ENCODE results near the gene CPTP.
"Not testable (repeated sequence)": the region's sequence is repeated elsewhere in the genome, so short reads cannot be mapped to it uniquely, and the experiment has no call there.

Gene CPTP

DNA sequence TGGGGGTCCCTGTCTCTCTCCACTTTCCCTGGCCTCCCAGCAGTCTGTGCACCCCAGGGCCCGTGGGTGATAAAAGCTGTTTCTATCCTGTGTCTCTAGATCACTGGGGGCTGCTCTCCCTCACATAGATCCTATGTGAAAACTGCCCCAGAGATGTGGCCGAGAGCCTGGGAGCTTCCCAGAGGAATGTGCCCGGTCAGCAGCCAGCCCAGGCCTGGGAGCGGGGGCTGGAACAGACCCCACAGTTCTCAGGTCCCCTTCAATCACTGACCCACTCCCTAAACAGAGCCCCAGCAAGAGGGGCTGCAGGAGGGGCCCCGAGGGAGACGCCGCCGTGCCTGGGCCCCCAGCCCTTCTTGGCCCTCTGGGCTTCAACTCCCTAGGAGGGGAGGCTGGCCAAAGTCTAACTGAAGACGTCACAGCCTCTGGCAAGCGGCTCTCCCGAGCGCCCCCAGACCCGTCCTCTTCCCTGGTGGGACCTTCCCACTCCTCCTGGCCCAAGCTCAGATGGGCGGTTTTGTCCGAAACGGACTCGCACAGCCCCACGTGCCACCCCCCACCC lies 33.4 kb downstream of the CPTP start:
- ATAC-seq (replicated peaks) (no peak), DNase-seq (no peak)
- no peak overlapping the region for H3K27ac Mint-ChIP-seq
- H3K9me3 Mint-ChIP-seq = no peaks in the 10 kb centered on the region
- peaks cover 10 to 38% of the 10 kb centered on the region in 2 donors for H3K4me1 Mint-ChIP-seq
- no peaks in the 10 kb centered on the region for H3K36me3 Mint-ChIP-seq
- peaks cover 52 to 72% of the 10 kb centered on the region in 2 donors for H3K27me3 Mint-ChIP-seq
- no peak overlapping the region for H3K4me3 Mint-ChIP-seq

DNA sequence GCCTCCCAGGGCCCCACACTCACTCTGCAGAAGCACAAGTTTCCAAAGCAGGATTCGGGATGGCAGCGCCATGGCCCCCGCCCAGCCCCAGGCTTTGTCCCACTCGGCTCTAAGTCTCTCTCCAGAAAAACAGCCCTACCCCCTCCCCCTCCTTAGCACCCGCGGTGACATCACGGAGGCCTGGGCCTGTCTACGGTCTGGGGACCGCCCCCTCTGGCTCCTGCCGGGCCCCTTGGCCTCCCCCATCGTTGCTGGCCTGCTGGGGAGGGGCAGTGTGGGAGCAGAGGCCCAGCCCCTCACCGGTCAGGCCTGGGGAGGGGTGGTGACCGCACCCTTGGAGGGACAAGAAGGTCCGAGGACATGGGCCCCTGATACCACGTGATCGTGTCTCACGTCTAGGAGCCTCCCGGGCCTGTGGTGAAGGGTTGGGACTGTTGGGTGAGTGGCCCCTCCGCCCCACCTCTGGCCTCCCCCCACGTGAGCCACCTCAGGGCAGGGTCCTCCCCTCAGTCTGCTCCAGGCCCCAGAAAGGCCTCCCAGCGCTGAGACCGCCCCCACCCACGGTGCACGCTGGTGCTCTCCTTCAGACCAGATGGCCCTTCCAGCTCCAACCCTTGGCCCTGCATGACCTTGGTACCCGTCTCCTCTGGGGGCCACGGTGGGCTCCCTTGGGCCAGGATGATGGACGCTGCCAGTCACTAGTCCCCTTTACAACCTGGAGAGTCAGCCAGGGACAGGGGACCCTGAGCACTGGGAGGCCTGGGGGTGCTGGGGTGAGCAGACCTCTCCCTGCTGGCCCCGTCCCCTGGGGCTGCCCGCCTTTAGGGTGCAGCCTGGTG lies 34.0 kb downstream of the CPTP start, which contains the start of gene MXRA8:
Gene MXRA8, minus strand, starts transcription at position 123 of the 839 bp plus-strand sequence. Its CDS starts 51 bp downstream, at position 72.
- Mint-ChIP-seq H3K4me3 (no peak within 1 kb of the TSS), H3K27me3 (peaks cover 45 to 65% of the 10 kb centered on the region in 2 donors), H3K4me1 (peaks cover 4 to 31% of the 10 kb centered on the region in 2 donors), H3K36me3 (no peaks in the 10 kb centered on the region), H3K27ac (peak within 1 kb of the TSS; percentile 81), H3K9me3 (no peaks in the 10 kb centered on the region)
- ATAC-seq (replicated peaks) (peak in 1 of 2 donors; percentile 25), DNase-seq (no peak)

DNA sequence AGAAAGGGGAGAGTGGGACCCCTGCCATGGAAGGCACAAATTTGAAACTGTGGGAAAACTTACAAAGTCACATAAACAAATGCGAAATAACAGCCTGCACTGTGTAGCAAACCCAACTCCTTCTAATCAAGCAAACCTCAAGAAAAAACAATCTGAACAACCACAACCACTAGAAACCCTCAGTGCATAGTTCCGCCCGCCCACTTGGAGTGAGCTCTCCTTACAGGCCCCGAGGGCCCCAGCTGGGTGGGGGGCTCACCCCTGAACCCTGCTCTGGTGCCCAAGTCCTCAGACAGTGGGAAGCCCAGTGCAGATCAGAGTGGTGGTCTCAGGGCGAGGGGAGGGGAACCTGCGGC lies 34.7 kb downstream of the CPTP start:
- H3K27me3 Mint-ChIP-seq = peaks cover 40 to 58% of the 10 kb centered on the region in 2 donors
- H3K9me3 Mint-ChIP-seq = no peaks in the 10 kb centered on the region
- ATAC-seq (replicated peaks) (peak in 1 of 2 donors; percentile 37), DNase-seq (no peak)
- no peak overlapping the region for H3K4me3 Mint-ChIP-seq
- H3K36me3 Mint-ChIP-seq = no peaks in the 10 kb centered on the region
- peaks cover 3 to 25% of the 10 kb centered on the region in 2 donors for H3K4me1 Mint-ChIP-seq
- H3K27ac Mint-ChIP-seq = no peak overlapping the region

DNA sequence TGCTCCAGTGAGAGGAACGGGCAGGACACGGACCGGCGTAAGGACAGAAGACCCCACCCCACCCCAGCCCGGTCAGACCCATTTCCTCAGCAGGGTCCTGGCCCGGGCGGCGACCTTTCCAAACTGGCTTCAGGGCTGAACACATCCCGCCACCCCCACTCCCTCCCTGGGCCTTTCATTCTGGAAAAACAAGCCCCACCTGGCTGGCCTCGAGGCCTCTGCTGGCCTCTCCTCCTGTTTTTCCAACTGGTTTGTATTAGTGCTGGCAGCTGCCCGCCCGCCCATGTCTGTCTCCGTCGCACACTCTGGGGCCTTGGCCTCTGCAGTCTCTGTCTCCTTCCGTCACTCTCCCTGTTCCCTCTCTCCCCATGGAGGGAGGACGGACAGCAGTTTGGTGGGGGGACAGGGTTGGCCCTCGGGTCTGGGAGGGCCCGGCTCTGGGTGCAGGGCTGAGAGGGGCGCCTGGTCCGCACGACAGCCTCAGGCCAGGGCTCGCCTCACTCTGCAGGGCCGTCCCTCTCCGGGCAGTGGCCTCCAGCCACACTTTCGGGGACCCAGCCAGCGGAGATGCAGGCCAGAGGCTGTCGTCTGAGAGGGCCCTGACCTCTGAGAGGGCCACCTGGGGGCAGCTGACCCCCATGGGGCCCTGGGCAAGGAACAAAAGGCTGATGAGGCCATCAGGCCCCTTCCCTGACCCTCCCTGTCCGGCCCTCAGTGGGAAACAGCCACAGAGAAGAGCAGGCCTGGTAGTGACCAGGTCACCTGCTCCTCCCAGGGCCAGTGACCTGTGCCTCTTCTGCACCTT lies 35.3 kb downstream of the CPTP start:
- H3K27me3 Mint-ChIP-seq = peaks cover 39 to 53% of the 10 kb centered on the region in 2 donors
- DNase-seq (no peak), ATAC-seq (replicated peaks) (no peak)
- H3K4me1 Mint-ChIP-seq = peaks cover 3 to 20% of the 10 kb centered on the region in 2 donors
- no peaks in the 10 kb centered on the region for H3K36me3 Mint-ChIP-seq
- H3K27ac Mint-ChIP-seq = no peak overlapping the region
- no peaks in the 10 kb centered on the region for H3K9me3 Mint-ChIP-seq
- no peak overlapping the region for H3K4me3 Mint-ChIP-seq

DNA sequence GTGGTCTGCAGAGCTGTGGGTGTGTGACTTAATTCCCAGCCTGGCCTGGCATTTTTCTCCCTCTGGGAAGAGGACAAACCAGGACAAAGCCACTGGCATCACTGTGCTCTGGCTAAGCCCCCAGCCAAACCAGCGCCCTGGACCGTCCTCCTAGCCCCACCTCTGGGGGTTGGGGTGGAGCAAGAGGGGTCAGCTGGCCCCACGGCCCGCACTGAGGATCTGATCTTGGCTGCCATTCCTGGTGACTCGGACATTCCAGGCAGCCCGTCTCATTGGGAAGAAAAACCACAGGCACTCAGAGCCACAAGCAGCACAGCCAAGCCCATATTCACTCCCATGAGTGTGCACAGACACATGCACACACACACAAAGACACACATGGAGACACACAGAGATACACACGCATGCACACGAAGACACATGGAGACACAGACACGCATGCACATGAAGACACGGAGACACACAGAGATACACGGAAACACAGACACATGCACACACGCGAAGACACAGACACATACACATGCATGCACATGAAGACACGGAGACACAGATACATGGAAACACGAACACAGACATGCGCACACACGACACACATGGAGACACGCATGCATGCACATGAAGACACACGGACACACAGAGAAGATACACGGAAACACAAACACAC lies 36.0 kb downstream of the CPTP start:
- no peak overlapping the region for H3K4me3 Mint-ChIP-seq
- ATAC-seq (replicated peaks) (no peak), DNase-seq (no peak)
- no peaks in the 10 kb centered on the region for H3K36me3 Mint-ChIP-seq
- peaks cover 39 to 51% of the 10 kb centered on the region in 2 donors for H3K27me3 Mint-ChIP-seq
- no peaks in the 10 kb centered on the region for H3K9me3 Mint-ChIP-seq
- H3K4me1 Mint-ChIP-seq = peaks cover 3 to 17% of the 10 kb centered on the region in 2 donors
- no peak overlapping the region for H3K27ac Mint-ChIP-seq

DNA sequence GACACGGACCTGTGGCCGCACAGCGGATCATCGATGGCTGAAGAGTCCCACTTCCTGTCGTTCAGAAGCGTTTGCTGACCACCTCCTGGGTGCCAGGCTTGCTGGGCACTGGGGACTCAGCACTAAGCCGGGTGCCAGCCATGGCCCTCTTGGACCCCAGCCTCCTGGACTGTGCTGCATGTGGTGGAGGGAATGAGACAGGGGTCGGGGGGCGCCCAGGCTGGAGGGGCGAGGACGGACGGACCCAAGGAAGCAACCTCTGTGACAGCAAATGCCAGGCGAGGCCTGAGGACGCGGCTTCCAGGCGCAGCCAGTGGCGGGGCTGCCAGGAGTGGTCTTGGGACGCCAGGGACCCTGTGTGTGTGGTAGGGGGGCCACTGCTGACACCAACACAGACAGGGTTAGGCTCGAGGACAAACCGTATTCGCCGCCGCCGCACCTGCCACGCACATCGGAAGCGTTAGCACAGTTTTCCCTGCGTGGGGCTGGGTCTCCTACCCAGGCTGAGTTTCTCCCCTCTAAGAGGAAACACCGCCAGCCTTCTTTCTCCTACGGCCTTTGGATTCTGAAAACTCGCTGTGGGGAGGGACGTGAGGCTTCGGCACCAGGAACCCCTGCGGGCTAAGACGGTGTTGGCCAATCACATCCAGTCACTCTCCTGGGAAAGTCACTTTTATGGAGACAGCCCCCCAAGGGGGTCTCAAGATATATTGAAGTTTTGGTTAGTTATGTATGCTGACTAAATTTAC lies 36.8 kb downstream of the CPTP start:
- H3K27me3 Mint-ChIP-seq = peaks cover 39 to 51% of the 10 kb centered on the region in 2 donors
- no peak for ATAC-seq (replicated peaks)
- no peak overlapping the region for H3K27ac Mint-ChIP-seq

DNA sequence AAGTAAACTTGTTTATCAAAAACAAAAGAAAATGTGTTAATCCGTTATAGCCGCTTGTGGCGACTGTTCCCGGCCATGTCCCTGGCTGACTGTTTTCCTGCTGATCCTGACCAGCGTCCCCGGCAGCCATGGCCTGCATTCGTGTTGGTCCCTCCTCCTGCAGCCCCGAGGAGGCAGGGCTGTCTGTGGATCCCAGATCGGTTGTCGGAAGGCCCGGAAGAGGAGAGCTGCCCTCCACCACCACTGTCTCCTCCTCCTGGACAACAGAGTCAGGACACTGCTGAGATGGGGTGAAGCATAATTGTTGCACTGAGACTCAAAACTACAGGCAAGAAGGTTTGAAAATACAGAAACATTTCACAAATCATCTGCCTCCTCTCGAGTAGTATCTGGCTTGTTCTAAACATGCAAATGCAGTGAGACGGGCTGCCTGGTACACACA lies 37.4 kb downstream of the CPTP start:
- Mint-ChIP-seq H3K27ac (peak overlapping the region; percentile 20), H3K4me3 (no peak overlapping the region), H3K4me1 (peaks cover 3 to 17% of the 10 kb centered on the region in 2 donors), H3K9me3 (no peaks in the 10 kb centered on the region), H3K36me3 (no peaks in the 10 kb centered on the region), H3K27me3 (peaks cover 39 to 46% of the 10 kb centered on the region in 2 donors)
- DNase-seq (no peak), ATAC-seq (replicated peaks) (no peak)

More for the DNA sequence above, 36.8 kb downstream of the CPTP start:
- peaks cover 3 to 17% of the 10 kb centered on the region in 2 donors for H3K4me1 Mint-ChIP-seq
- H3K4me3 Mint-ChIP-seq = no peak overlapping the region
- H3K36me3 Mint-ChIP-seq = no peaks in the 10 kb centered on the region
- H3K9me3 Mint-ChIP-seq = no peaks in the 10 kb centered on the region
- DNase-seq = no peak

DNA sequence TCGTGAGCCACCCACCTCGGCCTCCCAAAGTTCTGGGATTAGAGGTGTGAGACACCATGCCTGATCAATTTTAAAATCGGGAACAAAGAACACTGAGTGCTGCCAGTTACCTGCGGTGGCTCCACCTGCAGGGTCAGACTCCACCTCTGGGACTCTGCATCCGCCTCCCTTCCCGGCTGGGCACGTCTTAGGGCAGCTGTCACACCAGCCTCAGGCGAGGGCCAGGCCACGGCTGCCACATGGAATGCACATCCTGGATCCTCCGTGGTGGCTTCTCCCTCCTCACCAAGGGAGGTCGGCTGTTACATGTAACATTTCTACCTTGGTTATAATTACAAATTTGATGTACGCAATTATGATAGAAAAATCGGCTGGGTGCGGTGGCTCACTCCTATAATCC lies 39.7 kb downstream of the CPTP start:
- H3K4me1 Mint-ChIP-seq = peaks cover 2 to 3% of the 10 kb centered on the region in 2 donors
- no peak overlapping the region for H3K4me3 Mint-ChIP-seq
- H3K9me3 Mint-ChIP-seq = no peaks in the 10 kb centered on the region
- ATAC-seq (replicated peaks) (no peak), DNase-seq (no peak)
- H3K27ac Mint-ChIP-seq = no peak overlapping the region
- no peaks in the 10 kb centered on the region for H3K36me3 Mint-ChIP-seq
- peaks cover 17 to 23% of the 10 kb centered on the region in 2 donors for H3K27me3 Mint-ChIP-seq

DNA sequence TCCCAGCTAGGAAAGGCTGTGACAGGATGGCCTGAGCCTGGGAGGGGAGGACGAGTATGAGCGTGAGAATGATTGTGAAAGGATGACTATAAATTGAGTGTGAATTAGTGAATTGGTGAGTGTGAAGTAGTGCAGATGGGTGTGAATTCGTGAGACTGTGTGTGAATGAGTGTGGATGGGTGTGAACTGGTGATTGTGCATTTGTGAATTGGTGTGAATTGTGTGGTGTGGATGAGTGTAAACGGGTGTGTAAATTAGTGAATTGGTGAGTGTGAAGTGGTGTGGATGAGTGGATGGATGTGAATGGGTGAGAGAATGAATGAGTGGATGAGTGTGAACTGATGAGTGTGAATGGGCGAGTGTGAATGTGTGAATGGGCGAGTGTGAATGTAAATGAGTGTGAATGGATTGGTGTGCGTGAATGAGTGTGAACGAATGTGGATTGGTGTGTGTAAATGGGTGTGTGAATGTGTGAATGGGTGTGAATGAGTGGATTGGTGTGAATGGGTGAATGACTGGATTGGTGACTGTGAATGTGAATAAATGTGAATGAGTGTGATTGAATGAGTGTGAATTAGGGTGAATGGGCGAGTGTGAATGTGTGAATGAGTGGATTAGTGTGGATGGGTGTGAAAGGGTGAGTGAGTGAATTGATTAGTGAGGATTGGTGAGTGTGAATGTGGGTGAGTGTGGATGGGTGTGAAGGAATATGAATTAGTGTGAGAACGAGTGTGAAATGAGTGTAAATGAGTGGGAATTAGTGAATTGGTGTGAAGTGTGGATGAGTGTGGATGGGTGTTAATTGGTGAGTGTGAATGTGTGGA lies 41.5 kb downstream of the CPTP start:
- Mint-ChIP-seq H3K27ac (no peak overlapping the region), H3K4me1 (no peaks in the 10 kb centered on the region), H3K36me3 (no peaks in the 10 kb centered on the region), H3K4me3 (no peak overlapping the region), H3K9me3 (no peaks in the 10 kb centered on the region), H3K27me3 (peaks cover 5 to 8% of the 10 kb centered on the region in 2 donors)
- no peak for ATAC-seq (replicated peaks)
- no peak for DNase-seq

DNA sequence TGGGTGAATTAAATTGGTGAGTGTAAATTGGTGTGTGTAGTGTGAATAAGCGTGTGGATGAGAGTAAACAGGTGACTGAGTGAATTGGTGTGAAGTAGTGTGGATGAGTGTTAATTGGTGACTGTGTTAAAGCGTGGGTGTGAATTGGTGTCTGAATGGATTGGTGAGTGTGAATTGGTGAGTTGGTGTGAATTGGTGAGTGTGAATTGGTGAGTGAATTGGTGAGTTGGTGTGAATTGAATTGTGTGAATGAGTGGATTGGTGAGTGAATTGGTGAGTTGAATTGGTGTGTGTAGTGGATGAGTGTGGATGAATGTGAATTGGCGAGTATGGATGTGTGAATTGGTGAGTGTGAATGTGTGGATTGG lies 42.1 kb downstream of the CPTP start:
- ATAC-seq (replicated peaks) = no peak

DNA sequence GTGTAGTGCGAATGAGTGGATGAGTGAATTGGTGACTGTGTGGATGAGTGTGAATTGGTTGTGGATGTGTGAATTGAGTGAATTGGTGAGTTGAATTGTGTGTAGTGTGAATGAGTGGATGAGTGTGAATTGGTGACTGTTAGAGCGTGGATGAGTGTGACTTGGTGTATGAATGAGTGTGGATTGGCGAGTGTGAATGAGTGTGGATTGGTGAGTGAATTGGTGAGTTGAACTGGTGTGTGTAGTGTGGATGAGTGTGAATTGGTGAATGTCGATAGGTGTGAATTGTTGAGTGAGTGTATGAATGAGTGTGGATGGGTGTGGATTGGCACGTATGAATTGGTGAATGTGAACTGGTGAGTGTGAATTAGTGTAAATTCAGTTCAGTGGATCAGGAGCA lies 42.7 kb downstream of the CPTP start:
- Mint-ChIP-seq H3K27me3 (peaks cover 0 to 1% of the 10 kb centered on the region in 2 donors), H3K9me3 (no peaks in the 10 kb centered on the region), H3K36me3 (no peaks in the 10 kb centered on the region), H3K27ac (no peak overlapping the region), H3K4me1 (peaks cover 2 to 7% of the 10 kb centered on the region in 2 donors), H3K4me3 (no peak overlapping the region)
- ATAC-seq (replicated peaks) (no peak), DNase-seq (no peak)

More for the DNA sequence above, 42.1 kb downstream of the CPTP start:
- Mint-ChIP-seq H3K27me3 (peaks cover 3 to 6% of the 10 kb centered on the region in 2 donors), H3K4me1 (peaks cover 0 to under 1% of the 10 kb centered on the region in 2 donors), H3K27ac (no peak overlapping the region), H3K4me3 (no peak overlapping the region), H3K36me3 (no peaks in the 10 kb centered on the region), H3K9me3 (no peaks in the 10 kb centered on the region)
- DNase-seq = no peak

DNA sequence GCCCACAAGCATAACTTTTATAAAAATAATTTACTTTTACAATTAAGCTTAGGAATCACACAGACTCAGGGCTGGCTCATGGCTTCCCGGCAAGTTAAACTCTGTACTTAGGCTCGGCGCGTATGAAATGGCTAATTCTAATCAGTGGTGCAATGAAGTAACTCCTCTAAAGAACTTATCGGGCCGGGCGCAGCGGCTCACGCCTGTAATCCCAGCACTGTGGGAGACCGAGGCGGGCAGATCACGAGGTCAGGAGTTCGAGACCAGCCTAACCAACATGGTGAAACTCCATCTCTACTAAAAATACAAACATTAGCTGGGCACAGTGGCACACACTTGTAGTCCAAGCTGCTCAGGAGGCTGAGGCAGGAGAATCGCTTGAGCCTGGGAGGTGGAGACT lies 45.5 kb downstream of the CPTP start:
- H3K4me1 Mint-ChIP-seq = peaks cover 12 to 26% of the 10 kb centered on the region in 2 donors
- H3K9me3 Mint-ChIP-seq; ATAC-seq (replicated peaks); H3K27me3 Mint-ChIP-seq; H3K4me3 Mint-ChIP-seq; DNase-seq; H3K27ac Mint-ChIP-seq: not testable (repeated sequence)
- peaks cover 9 to 15% of the 10 kb centered on the region in 2 donors for H3K36me3 Mint-ChIP-seq
